ENCODE measurements around the gene RARS2. TPM values are rescaled to one million over a fixed set of nuclear protein-coding genes. Genes with fewer than 3 reads are reported as not detected.
"Not testable (repeated sequence)": the region's sequence is repeated elsewhere in the genome, so short reads cannot be mapped to it uniquely, and the experiment has no call there.

RARS2 gene
- total and polyA plus RNA-seq, 2 experiments from 2014 or later, result 31.8 to 38.5 TPM

GRCh38 chr6:87498048-87498447, 91.7 kb downstream of the RARS2 start (continued):
- TF ChIP-seq, protein P1, sequence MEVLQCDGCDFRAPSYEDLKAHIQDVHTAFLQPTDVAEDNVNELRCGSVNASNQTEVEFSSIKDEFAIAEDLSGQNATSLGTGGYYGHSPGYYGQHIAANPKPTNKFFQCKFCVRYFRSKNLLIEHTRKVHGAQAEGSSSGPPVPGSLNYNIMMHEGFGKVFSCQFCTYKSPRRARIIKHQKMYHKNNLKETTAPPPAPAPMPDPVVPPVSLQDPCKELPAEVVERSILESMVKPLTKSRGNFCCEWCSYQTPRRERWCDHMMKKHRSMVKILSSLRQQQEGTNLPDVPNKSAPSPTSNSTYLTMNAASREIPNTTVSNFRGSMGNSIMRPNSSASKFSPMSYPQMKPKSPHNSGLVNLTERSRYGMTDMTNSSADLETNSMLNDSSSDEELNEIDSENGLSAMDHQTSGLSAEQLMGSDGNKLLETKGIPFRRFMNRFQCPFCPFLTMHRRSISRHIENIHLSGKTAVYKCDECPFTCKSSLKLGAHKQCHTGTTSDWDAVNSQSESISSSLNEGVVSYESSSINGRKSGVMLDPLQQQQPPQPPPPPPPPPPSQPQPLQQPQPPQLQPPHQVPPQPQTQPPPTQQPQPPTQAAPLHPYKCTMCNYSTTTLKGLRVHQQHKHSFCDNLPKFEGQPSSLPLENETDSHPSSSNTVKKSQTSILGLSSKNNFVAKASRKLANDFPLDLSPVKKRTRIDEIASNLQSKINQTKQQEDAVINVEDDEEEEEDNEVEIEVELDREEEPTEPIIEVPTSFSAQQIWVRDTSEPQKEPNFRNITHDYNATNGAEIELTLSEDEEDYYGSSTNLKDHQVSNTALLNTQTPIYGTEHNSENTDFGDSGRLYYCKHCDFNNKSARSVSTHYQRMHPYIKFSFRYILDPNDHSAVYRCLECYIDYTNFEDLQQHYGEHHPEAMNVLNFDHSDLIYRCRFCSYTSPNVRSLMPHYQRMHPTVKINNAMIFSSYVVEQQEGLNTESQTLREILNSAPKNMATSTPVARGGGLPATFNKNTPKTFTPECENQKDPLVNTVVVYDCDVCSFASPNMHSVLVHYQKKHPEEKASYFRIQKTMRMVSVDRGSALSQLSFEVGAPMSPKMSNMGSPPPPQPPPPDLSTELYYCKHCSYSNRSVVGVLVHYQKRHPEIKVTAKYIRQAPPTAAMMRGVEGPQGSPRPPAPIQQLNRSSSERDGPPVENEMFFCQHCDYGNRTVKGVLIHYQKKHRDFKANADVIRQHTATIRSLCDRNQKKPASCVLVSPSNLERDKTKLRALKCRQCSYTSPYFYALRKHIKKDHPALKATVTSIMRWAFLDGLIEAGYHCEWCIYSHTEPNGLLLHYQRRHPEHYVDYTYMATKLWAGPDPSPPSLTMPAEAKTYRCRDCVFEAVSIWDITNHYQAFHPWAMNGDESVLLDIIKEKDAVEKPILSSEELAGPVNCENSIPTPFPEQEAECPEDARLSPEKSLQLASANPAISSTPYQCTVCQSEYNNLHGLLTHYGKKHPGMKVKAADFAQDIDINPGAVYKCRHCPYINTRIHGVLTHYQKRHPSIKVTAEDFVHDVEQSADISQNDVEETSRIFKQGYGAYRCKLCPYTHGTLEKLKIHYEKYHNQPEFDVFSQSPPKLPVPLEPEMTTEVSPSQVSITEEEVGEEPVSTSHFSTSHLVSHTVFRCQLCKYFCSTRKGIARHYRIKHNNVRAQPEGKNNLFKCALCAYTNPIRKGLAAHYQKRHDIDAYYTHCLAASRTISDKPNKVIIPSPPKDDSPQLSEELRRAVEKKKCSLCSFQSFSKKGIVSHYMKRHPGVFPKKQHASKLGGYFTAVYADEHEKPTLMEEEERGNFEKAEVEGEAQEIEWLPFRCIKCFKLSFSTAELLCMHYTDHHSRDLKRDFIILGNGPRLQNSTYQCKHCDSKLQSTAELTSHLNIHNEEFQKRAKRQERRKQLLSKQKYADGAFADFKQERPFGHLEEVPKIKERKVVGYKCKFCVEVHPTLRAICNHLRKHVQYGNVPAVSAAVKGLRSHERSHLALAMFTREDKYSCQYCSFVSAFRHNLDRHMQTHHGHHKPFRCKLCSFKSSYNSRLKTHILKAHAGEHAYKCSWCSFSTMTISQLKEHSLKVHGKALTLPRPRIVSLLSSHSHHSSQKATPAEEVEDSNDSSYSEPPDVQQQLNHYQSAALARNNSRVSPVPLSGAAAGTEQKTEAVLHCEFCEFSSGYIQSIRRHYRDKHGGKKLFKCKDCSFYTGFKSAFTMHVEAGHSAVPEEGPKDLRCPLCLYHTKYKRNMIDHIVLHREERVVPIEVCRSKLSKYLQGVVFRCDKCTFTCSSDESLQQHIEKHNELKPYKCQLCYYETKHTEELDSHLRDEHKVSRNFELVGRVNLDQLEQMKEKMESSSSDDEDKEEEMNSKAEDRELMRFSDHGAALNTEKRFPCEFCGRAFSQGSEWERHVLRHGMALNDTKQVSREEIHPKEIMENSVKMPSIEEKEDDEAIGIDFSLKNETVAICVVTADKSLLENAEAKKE (CRISPR knock-in tag; IDR thresholded peaks at IDR 0.05), result no peak

GRCh38 chr6:87494761-87495422, 94.9 kb downstream of the RARS2 start:
- H3K27me3 Mint-ChIP-seq (ENCODE audit: insufficient read depth, low read depth, poor library complexity), result no peaks in the 10 kb centered on the region
- no peak overlapping the region for H3K27ac Mint-ChIP-seq
- Histone ChIP-seq H3K36me3 (ENCODE audit: insufficient read depth) (no peaks in the 10 kb centered on the region), H3K9me2 (ENCODE audit: insufficient read depth) (no peaks in the 10 kb centered on the region), H3K27ac (ENCODE audit: low read depth) (no peak overlapping the region), H3F3A (replicated peaks; ENCODE audit: low read depth) (no peaks in the 10 kb centered on the region), H4K20me1 (replicated peaks; ENCODE audit: insufficient read depth) (no peaks in the 10 kb centered on the region), H3K79me2 (replicated peaks; ENCODE audit: insufficient read depth) (no peaks in the 10 kb centered on the region), H2AFZ (no peak overlapping the region), H3K4me3 (no peak overlapping the region), H3K4me2 (no peak overlapping the region), H3K4me1 (ENCODE audit: insufficient read depth) (peaks cover 6% of the 10 kb centered on the region; the same call in 1 of the 2 replicates), H3K27me3 (ENCODE audit: insufficient read depth) (no peaks in the 10 kb centered on the region)
- ATAC-seq, result no peak
- TF ChIP-seq, protein P2, sequence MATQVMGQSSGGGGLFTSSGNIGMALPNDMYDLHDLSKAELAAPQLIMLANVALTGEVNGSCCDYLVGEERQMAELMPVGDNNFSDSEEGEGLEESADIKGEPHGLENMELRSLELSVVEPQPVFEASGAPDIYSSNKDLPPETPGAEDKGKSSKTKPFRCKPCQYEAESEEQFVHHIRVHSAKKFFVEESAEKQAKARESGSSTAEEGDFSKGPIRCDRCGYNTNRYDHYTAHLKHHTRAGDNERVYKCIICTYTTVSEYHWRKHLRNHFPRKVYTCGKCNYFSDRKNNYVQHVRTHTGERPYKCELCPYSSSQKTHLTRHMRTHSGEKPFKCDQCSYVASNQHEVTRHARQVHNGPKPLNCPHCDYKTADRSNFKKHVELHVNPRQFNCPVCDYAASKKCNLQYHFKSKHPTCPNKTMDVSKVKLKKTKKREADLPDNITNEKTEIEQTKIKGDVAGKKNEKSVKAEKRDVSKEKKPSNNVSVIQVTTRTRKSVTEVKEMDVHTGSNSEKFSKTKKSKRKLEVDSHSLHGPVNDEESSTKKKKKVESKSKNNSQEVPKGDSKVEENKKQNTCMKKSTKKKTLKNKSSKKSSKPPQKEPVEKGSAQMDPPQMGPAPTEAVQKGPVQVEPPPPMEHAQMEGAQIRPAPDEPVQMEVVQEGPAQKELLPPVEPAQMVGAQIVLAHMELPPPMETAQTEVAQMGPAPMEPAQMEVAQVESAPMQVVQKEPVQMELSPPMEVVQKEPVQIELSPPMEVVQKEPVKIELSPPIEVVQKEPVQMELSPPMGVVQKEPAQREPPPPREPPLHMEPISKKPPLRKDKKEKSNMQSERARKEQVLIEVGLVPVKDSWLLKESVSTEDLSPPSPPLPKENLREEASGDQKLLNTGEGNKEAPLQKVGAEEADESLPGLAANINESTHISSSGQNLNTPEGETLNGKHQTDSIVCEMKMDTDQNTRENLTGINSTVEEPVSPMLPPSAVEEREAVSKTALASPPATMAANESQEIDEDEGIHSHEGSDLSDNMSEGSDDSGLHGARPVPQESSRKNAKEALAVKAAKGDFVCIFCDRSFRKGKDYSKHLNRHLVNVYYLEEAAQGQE (IDR thresholded peaks at IDR 0.05; ENCODE audit: unreplicated experiment), result no peak
- no peak for TF ChIP-seq CREB1 (CRISPR knock-in tag; IDR thresholded peaks at IDR 0.05; ENCODE audit: low read depth)
- no peaks in the 10 kb centered on the region for H3K4me1 Mint-ChIP-seq
- DNase-seq (ENCODE audit: low spot score), result no peak
- H3K9me3 Mint-ChIP-seq, result no peaks in the 10 kb centered on the region
- H3K36me3 Mint-ChIP-seq (ENCODE audit: low read depth), result no peaks in the 10 kb centered on the region
- H3K4me3 Mint-ChIP-seq, result no peak overlapping the region

DNA sequence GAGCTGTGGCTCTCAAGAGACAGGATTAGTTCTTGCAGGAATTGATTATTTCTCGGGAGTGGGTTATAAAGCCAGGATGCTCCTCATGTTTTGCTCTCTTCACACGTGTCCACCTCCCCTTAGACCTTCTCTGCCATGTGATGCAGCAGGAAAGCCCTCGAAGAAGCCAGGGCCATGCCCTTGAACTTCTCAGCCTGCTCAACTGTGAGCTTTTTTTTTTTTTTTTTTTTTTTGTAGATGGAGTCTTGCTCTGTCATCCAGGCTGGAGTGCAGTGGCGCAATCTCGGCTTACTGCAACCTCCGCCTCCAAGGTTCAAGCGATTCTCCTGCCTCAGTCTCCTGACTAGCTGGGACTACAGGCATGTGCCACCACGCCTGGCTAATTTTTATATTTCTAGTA, 100.5 kb downstream of the RARS2 start:
- not testable (repeated sequence) for H3K79me2 ChIP-seq (replicated peaks; ENCODE audit: insufficient read depth); DNase-seq (ENCODE audit: low spot score); H2AFZ ChIP-seq; H3K4me1 ChIP-seq (ENCODE audit: insufficient read depth); H3K27ac Mint-ChIP-seq; H3K9me3 Mint-ChIP-seq; H3K4me2 ChIP-seq; H4K20me1 ChIP-seq (replicated peaks; ENCODE audit: insufficient read depth); H3K27me3 Mint-ChIP-seq (ENCODE audit: insufficient read depth, low read depth, poor library complexity); H3F3A ChIP-seq (replicated peaks; ENCODE audit: low read depth); H3K27me3 ChIP-seq (ENCODE audit: insufficient read depth); ATAC-seq; H3K9me2 ChIP-seq (ENCODE audit: insufficient read depth); H3K27ac ChIP-seq (ENCODE audit: low read depth); H3K36me3 ChIP-seq (ENCODE audit: insufficient read depth); H3K4me3 Mint-ChIP-seq; H3K4me3 ChIP-seq
- H3K36me3 Mint-ChIP-seq (ENCODE audit: low read depth), result peaks cover 11% of the 10 kb centered on the region
- peaks cover 12% of the 10 kb centered on the region; the same call in 2 of the 3 replicates for H3K4me1 Mint-ChIP-seq
